Thyroid gland (tissue), 4 donors: Measurements from ENCODE around the gene ZNF614. TPM values are rescaled to one million over a fixed set of nuclear protein-coding genes. Genes with fewer than 3 reads are reported as not detected.
"Not testable (repeated sequence)": the region's sequence is repeated elsewhere in the genome, so short reads cannot be mapped to it uniquely, and the experiment has no call there.

Experiments
- DNase-seq, 2 donors: peaks; one replicate each; pipeline ENCODE4 v3.0.0-alpha.2; 2019
- H3K27ac ChIP-seq, 3 donors: fragments of 200-600 bp; sonication (generic); 1 replicate in 2 of 3; 2 replicates in 1 of 3; pipeline ENCODE4 v1.5.1; 2016 to 2019; ENCODE audit warnings: mild to moderate bottlenecking in 1 of 3, moderate library complexity in 1 of 3
- H3K27me3 ChIP-seq: fragments of 200-600 bp; sonication (generic); one replicate; pipeline ENCODE4 v1.5.1; 2019
- H3K36me3 ChIP-seq, 2 donors: fragments of 200-600 bp; sonication (generic); one replicate each; pipeline ENCODE4 v1.5.1; 2016 to 2019
- H3K4me1 ChIP-seq, 2 donors: fragments of 200-600 bp; sonication (generic); one replicate each; pipeline ENCODE4 v1.5.1; 2017 to 2019
- H3K4me3 ChIP-seq, 3 donors: fragments of 200-600 bp; sonication (generic); replicated peaks in 1 of 3; 1 replicate in 2 of 3; 2 replicates in 1 of 3; pipeline ENCODE4 v1.5.1; 2016; ENCODE audit warnings: mild to moderate bottlenecking in 1 of 3
- H3K9me3 ChIP-seq: fragments of 200-600 bp; sonication (generic); one replicate; pipeline ENCODE4 v1.5.1; 2017
- CTCF ChIP-seq, 6 experiments: fragments of 200-600 bp in 3 of 6; fragments of 450-650 bp in 3 of 6; sonication (generic) in 3 of 6; IDR thresholded peaks; one replicate each; pipeline ENCODE4 v1.5.1; 2016 to 2019; ENCODE audit warnings: antibody characterized with exemption in 6 of 6, mild to moderate bottlenecking in 2 of 6, inconsistent platforms in 1 of 6, moderate library complexity in 1 of 6
- POLR2A ChIP-seq, 2 donors: fragments of 450-650 bp; IDR thresholded peaks; one replicate each; pipeline ENCODE4 v1.6.1; 2017; ENCODE audit warnings: antibody characterized with exemption in 2 of 2, mild to moderate bottlenecking in 2 of 2, moderate library complexity in 1 of 2
- WGBS, 2 donors: methylation state at CpG; one replicate each; pipeline ENCODE4 v1.1.5; 2017; 5-methylcytosine and 5-hydroxymethylcytosine counted together
- intact Hi-C: fragments of 100-400 bp; cut with DNase I; formaldehyde crosslinking; loops from one replicate; pipeline ENCODE4 v1.15.1; 2023
- total RNA-seq, 4 donors: library from RNA; depleted of rRNA; stranded (reverse); fragments of >200 nt; gene quantifications; one replicate each; pipeline ENCODE4 v1.2.3, GENCODE V29; 2016

Gene ZNF614
- total RNA-seq, 4 donors from 2014 or later = 10.6 to 17.6 (median 14.0) TPM

GRCh38 chr19:51994048-51994644 lies 34.0 kb downstream of the ZNF614 start:
- H3K4me1 ChIP-seq = no peaks in the 10 kb centered on the region
- H3K9me3 ChIP-seq = peaks cover 6% of the 10 kb centered on the region
- no peak for DNase-seq
- 95 to 98% methylated on average over 2 of the region's 2 CpGs for WGBS, 2 donors
- TF ChIP-seq CTCF (IDR thresholded peaks at IDR 0.05) (no peak), POLR2A (IDR thresholded peaks at IDR 0.05) (no peak)
- intact Hi-C loops = no loop called here
- H3K27ac ChIP-seq = no peak overlapping the region
- no peaks in the 10 kb centered on the region for H3K27me3 ChIP-seq
- H3K4me3 ChIP-seq = no peak overlapping the region
- H3K36me3 ChIP-seq = peaks cover 57 to 62% of the 10 kb centered on the region in 2 donors

DNA sequence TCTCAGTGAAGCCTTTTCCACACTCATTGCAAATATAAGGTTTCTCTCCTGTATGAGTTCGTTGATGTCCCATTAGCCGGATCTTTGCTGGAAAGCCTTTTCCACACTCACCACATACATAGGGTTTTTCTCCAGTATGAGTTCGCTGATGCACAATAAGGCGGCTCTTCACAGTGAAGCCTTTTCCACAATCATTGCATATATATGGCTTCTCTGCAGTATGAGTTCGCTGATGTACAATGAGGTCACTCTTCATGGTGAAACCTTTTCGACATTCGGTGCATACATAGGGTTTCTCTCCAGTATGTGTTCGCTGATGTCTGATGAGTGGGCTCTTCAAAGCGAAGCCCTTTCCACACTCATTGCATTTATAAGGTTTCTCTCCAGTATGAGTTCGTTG lies 34.8 kb downstream of the ZNF614 start:
- Histone ChIP-seq H3K4me3 (no peak overlapping the region), H3K36me3 (peaks cover 49 to 55% of the 10 kb centered on the region in 2 donors)
- 96 to 98% methylated on average over 10 of the region's 10 CpGs for WGBS, 2 donors

DNA sequence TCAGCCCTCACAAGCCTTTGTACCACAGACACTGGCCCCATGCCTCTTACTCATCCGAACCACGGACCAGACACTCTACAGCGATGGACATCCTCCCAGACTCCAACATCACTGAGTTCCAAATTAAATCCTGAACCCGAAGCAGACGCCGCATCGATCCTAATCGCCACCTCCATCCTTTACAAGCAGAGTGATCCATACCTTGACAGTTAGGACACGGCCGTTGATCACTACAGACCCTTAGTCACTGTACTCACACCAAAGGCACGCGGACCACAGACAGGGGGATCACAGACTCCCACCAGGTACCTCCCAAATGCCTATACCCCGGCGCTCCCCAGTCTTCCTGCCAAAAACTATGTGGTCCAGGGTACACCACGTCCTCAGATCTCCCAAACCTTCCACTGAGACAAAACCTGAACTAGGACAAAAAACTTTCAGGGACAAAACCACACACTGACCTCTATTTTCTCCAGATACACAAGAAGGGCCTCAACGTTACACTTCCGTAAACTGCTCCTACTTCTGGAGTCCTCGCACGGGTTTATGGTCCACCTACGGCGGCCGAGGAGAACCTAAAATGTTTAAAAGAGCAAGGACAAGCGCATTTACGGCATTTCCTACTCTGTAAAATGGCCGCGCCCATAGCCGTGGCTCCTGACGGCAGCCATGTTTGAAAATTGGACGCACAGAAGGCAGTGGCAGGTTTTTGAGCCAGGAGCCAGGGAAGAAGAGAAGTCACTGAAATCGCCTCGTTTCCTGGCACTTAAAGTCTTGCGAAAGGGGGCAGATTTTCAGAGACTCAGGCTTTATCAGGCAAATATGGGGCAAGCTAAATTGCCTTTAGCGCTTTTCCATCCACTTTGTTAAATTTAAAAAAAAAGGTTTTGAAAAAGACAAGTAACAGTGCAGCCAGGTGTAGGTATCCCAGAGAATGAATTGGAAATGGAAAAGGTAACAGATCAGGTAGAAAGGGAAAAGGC lies 41.6 kb downstream of the ZNF614 start, which contains the start of gene ZNF350:
Gene ZNF350, minus strand, starts transcription at position 532 of the 983 bp plus-strand sequence. CDS start 12,480 bp downstream, outside the sequence.
- intact Hi-C loops = loop anchor here (10.0 kb wide), 1 partner anchor 92 kb away; no protein-coding TSS in a partner anchor
- H3K36me3 ChIP-seq = no peaks in the 10 kb centered on the region
- peak; percentile 95 for DNase-seq
- peak within 1 kb of the TSS; percentile 12 to 69 (median 62) for H3K4me3 ChIP-seq
- H3K4me1 ChIP-seq = peaks cover 6 to 11% of the 10 kb centered on the region in 2 donors
- H3K9me3 ChIP-seq = no peaks in the 10 kb centered on the region
- WGBS, 2 donors = 2 to 3% methylated on average over 33 of the region's 33 CpGs
- TF ChIP-seq POLR2A (IDR thresholded peaks at IDR 0.05) (peak in 1 of 2 donors; percentile 23), CTCF (IDR thresholded peaks at IDR 0.05) (peak in 1 of 6 experiments; percentile 19)
- H3K27me3 ChIP-seq = no peaks in the 10 kb centered on the region
- H3K27ac ChIP-seq = peak within 1 kb of the TSS; percentile 23 to 49 (median 48)

More for the DNA sequence above, 34.8 kb downstream of the ZNF614 start:
- DNase-seq = no peak
- Histone ChIP-seq H3K4me1 (no peaks in the 10 kb centered on the region), H3K27ac (no peak overlapping the region), H3K9me3 (peaks cover 6% of the 10 kb centered on the region), H3K27me3 (no peaks in the 10 kb centered on the region)
- intact Hi-C loops = no loop called here
- no peak for TF ChIP-seq CTCF (IDR thresholded peaks at IDR 0.05)
- TF ChIP-seq POLR2A (IDR thresholded peaks at IDR 0.05) = no peak

DNA sequence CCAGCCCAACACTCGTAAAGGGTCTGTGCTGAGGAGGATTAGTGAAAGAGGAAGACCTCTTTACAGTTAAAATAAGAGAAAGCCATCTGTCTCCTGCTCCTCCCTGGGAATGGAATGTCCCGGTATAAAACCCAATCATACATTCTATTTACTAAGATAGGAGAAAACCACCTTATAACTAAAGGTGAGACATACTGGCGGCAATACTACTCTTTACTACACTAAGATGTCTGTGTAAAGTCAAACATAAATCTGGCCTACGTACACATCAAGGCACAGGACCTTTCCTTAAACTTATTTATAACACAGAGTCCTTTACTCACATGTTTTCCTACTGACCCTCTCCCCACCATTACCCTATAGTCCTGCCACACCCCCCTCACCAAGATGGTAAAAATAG lies 44.8 kb downstream of the ZNF614 start:
- Histone ChIP-seq H3K9me3 (no peaks in the 10 kb centered on the region), H3K4me1 (peaks cover 6 to 16% of the 10 kb centered on the region in 2 donors), H3K27ac (no peak overlapping the region), H3K36me3 (peaks cover 8 to 10% of the 10 kb centered on the region in 2 donors), H3K4me3 (no peak overlapping the region), H3K27me3 (no peaks in the 10 kb centered on the region)
- DNase-seq = no peak
- TF ChIP-seq POLR2A (IDR thresholded peaks at IDR 0.05) (no peak), CTCF (IDR thresholded peaks at IDR 0.05) (no peak)
- WGBS, 2 donors = 83 to 88% methylated on average over 4 of the region's 4 CpGs
- intact Hi-C loops = loop anchor here (10.0 kb wide), 1 partner anchor 89 kb away; no protein-coding TSS in a partner anchor

GRCh38 chr19:51980926-51981325 lies 47.3 kb downstream of the ZNF614 start:
- H3K36me3 ChIP-seq = peaks cover 8 to 10% of the 10 kb centered on the region in 2 donors
- H3K27ac ChIP-seq, H3K4me3 ChIP-seq, H3K27me3 ChIP-seq, DNase-seq, H3K9me3 ChIP-seq: not testable (repeated sequence)
- WGBS, 2 donors = 81 to 95% methylated on average over 6 of the region's 6 CpGs
- intact Hi-C loops = loop anchor here (10.0 kb wide), 1 partner anchor 86 kb away; no protein-coding TSS in a partner anchor
- H3K4me1 ChIP-seq = peaks cover 6 to 16% of the 10 kb centered on the region in 2 donors
